IMR-90 (cell line): ENCODE measurements around the gene ZDHHC24.

ENCODE experiments used
- CTCF ChIP-seq: conservative IDR thresholded peaks from 2 replicates; pipeline ENCODE4 v1.5.1; 2012; ENCODE audit warnings: mild to moderate bottlenecking, low read depth, low read length, improper control_type of control experiment
- ELK1 ChIP-seq: fragments of 150-350 bp; IDR thresholded peaks from 2 replicates; pipeline ENCODE4 v1.6.1; 2016; ENCODE audit warnings: low read depth, mild to moderate bottlenecking, low read length, moderate library complexity, borderline replicate concordance
- NFE2L2 ChIP-seq: fragments of 150-350 bp; IDR thresholded peaks from 2 replicates; pipeline ENCODE4 v1.6.1; 2016; ENCODE audit warnings: low read depth, mild to moderate bottlenecking, low read length
- RAD21 ChIP-seq: IDR thresholded peaks from 2 replicates; pipeline ENCODE4 v1.6.1; 2012; ENCODE audit warnings: low read length, improper control_type of control experiment
- RFX5 ChIP-seq: IDR thresholded peaks from 2 replicates; pipeline ENCODE4 v1.8.0; 2012; ENCODE audit warnings: low read depth, mild to moderate bottlenecking, low read length, moderate library complexity

- TF ChIP-seq CTCF = peak; percentile 76
- no peak for TF ChIP-seq ELK1
- TF ChIP-seq RAD21 = peak; percentile 42
- no peak for TF ChIP-seq NFE2L2
- TF ChIP-seq RFX5 = no peak
These were observed 46.8 kb upstream of the ZDHHC24 start, which contains the start of the genes CCDC87 and CCS for GRCh38 chr11:66592457-66593302.
